Astrocyte of the spinal cord (primary cell): ENCODE data around the gene SIGLEC6.

Experiments
- DNase-seq: peaks from one replicate; pipeline ENCODE4 v3.0.0; 2011; ENCODE audit warnings: low read depth, low spot score
- H3K4me3 ChIP-seq: 2 replicates; pipeline ENCODE4 v1.5.1; 2011; ENCODE audit warnings: low read depth, mild to moderate bottlenecking, low read length, moderate library complexity
- CTCF ChIP-seq: IDR thresholded peaks from 2 replicates; pipeline ENCODE4 v1.5.1; 2012; ENCODE audit warnings: low read depth, mild to moderate bottlenecking, low read length, inconsistent platforms
- in situ Hi-C: cut with HindIII; loops from 2 replicates; pipeline ENCODE4 v1.10.0; 2017; ENCODE audit warnings: low sequenced_read_pairs

SIGLEC6 gene

GRCh38 chr19:51479531-51480331, 51.7 kb downstream of the SIGLEC6 start:
- no peak overlapping the region for H3K4me3 ChIP-seq
- TF ChIP-seq CTCF = no peak
- in situ Hi-C loops = no loop called here
- DNase-seq = no peak

- no peak within 1 kb of the TSS for H3K4me3 ChIP-seq
- TF ChIP-seq CTCF = no peak
- DNase-seq = no peak
- in situ Hi-C loops = no loop called here
Observed at GRCh38 chr19:51478381-51479234, 52.9 kb downstream of the SIGLEC6 start, which contains the start of gene CEACAM18. TSS of gene CEACAM18 (plus strand) at chr19:51478539.

- in situ Hi-C loops = no loop called here
Observed at GRCh38 chr19:51477344-51477743, 54.1 kb downstream of the SIGLEC6 start.

GRCh38 chr19:51476164-51476563, 55.3 kb downstream of the SIGLEC6 start:
- in situ Hi-C loops = no loop called here
- H3K4me3 ChIP-seq = no peak overlapping the region
- no peak for TF ChIP-seq CTCF
- no peak for DNase-seq

More at GRCh38 chr19:51477344-51477743, 54.1 kb downstream of the SIGLEC6 start:
- no peak overlapping the region for H3K4me3 ChIP-seq
- TF ChIP-seq CTCF = no peak
- DNase-seq = no peak

- DNase-seq = peak; percentile 33
- TF ChIP-seq CTCF = peak; percentile 64
- in situ Hi-C loops = no loop called here
- no peak overlapping the region for H3K4me3 ChIP-seq
Observed at GRCh38 chr19:51473009-51473707, 58.3 kb downstream of the SIGLEC6 start.

- no peak for DNase-seq
- no peak overlapping the region for H3K4me3 ChIP-seq
- TF ChIP-seq CTCF = no peak
- in situ Hi-C loops = no loop called here
Observed at GRCh38 chr19:51472607-51473006, 58.9 kb downstream of the SIGLEC6 start.
